Measurements from ENCODE around the gene KIF12.

- TF ChIP-seq, protein P1, sequence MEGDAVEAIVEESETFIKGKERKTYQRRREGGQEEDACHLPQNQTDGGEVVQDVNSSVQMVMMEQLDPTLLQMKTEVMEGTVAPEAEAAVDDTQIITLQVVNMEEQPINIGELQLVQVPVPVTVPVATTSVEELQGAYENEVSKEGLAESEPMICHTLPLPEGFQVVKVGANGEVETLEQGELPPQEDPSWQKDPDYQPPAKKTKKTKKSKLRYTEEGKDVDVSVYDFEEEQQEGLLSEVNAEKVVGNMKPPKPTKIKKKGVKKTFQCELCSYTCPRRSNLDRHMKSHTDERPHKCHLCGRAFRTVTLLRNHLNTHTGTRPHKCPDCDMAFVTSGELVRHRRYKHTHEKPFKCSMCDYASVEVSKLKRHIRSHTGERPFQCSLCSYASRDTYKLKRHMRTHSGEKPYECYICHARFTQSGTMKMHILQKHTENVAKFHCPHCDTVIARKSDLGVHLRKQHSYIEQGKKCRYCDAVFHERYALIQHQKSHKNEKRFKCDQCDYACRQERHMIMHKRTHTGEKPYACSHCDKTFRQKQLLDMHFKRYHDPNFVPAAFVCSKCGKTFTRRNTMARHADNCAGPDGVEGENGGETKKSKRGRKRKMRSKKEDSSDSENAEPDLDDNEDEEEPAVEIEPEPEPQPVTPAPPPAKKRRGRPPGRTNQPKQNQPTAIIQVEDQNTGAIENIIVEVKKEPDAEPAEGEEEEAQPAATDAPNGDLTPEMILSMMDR (conservative IDR thresholded peaks at IDR 0.05 in 1 of 2, IDR thresholded peaks at IDR 0.05 in 1 of 2; ENCODE audit: low read depth in 1 of 2, low read length in 2 of 2): no peak
- TF ChIP-seq EZH2 (IDR thresholded peaks at IDR 0.05; ENCODE audit: low read length, missing control alignments): no peak
These were observed 41.8 kb downstream of the KIF12 start for GRCh38 chr9:114057161-114057885.

Measured in fibroblast of lung (primary cell).